Endothelial cell of umbilical vein (primary cell): ENCODE results near the gene RAB35. TPM values are rescaled to one million over a fixed set of nuclear protein-coding genes. Genes with fewer than 3 reads are reported as not detected.

Experiments
- BruUV-seq: library from RNA; stranded (reverse); fragments of 400-500 nt; replicated peaks from 2 replicates; lab custom pipeline; 2021; lab: Mats Ljungman, UMichigan
- CTCF ChIA-PET: fragments of 300-600, 350-600 bp; sonication (Branson Sonifier 250); formaldehyde crosslinking; loops from one replicate; lab custom pipeline; 2021; ENCODE audit warnings: antibody characterized with exemption, inconsistent platforms; lab: Charles Lee
- POLR2A ChIA-PET: fragments of 300-600, 350-600 bp; sonication (Branson Sonifier 250); formaldehyde crosslinking; loops from one replicate; lab custom pipeline; 2021; ENCODE audit warnings: antibody characterized with exemption, inconsistent platforms; lab: Charles Lee
- DNase-seq: peaks from one replicate; pipeline ENCODE4 v3.0.0-alpha.2; 2011; ENCODE audit warnings: low read depth, low spot score
- FAIRE-seq: peaks from 2 replicates; lab custom pipeline; 2011; peaks lifted over from hg19 to GRCh38; lab: Jason Lieb, UNC
- H2AFZ ChIP-seq: 2 replicates; pipeline ENCODE4 v1.6.0; 2012; ENCODE audit warnings: low read depth, low read length, control low read depth, inconsistent platforms
- H3K27ac ChIP-seq: 2 replicates; pipeline ENCODE4 v1.5.1; 2011; ENCODE audit warnings: low read depth, mild to moderate bottlenecking, control low read depth, low read length, moderate library complexity; ENCODE audit not compliant: insufficient read depth
- H3K27me3 ChIP-seq, 2 experiments: 2 replicates each; pipeline versions ENCODE4 v1.6.0 to v1.6.1; 2011; ENCODE audit warnings: low read length in 2 of 2, mixed read lengths in 1 of 2; ENCODE audit not compliant: control insufficient read depth in 2 of 2, insufficient read depth in 2 of 2
- H3K36me3 ChIP-seq, 2 experiments: 2 replicates in 1 of 2; 3 replicates in 1 of 2; pipeline ENCODE4 v1.5.1; 2011; ENCODE audit warnings: low read length in 2 of 2, mild to moderate bottlenecking in 1 of 2, moderate library complexity in 1 of 2; ENCODE audit not compliant: control insufficient read depth in 2 of 2, insufficient read depth in 2 of 2; ENCODE audit errors: extremely low read depth in 1 of 2
- H3K4me1 ChIP-seq: 3 replicates; pipeline ENCODE4 v1.5.1; 2011; ENCODE audit warnings: mild to moderate bottlenecking, low read length; ENCODE audit not compliant: control insufficient read depth, insufficient read depth; ENCODE audit errors: extremely low read depth
- H3K4me2 ChIP-seq: 2 replicates; pipeline ENCODE4 v1.6.1; 2011; ENCODE audit warnings: low read length, control low read depth, mixed read lengths; ENCODE audit not compliant: insufficient read depth
- H3K4me3 ChIP-seq, 3 experiments: fragments of 200-600 bp in 1 of 3; sonication (generic), shearing (Covaris generic) in 1 of 3; replicated peaks in 1 of 3; 2 replicates each; pipeline ENCODE4 v1.5.1; 2011 to 2016; ENCODE audit warnings: control low read depth in 3 of 3, low read length in 3 of 3, mild to moderate bottlenecking in 2 of 3, inconsistent platforms in 1 of 3, low read depth in 1 of 3, moderate library complexity in 1 of 3; ENCODE audit not compliant: insufficient read depth in 1 of 3
- H3K79me2 ChIP-seq: 2 replicates; pipeline ENCODE4 v1.6.0; 2012; ENCODE audit warnings: low read length, inconsistent platforms; ENCODE audit not compliant: control insufficient read depth, insufficient read depth
- H3K9ac ChIP-seq: replicated peaks from 2 replicates; pipeline ENCODE3; 2011; ENCODE audit warnings: low read length, control low read depth; ENCODE audit not compliant: insufficient read depth; ENCODE audit errors: extremely low read depth
- H3K9me1 ChIP-seq: replicated peaks from 3 replicates; pipeline ENCODE4 v1.6.0; 2011; ENCODE audit warnings: mild to moderate bottlenecking, low read length; ENCODE audit not compliant: control insufficient read depth, insufficient read depth; ENCODE audit errors: extremely low read depth
- H3K9me3 ChIP-seq: replicated peaks from 2 replicates; pipeline ENCODE4 v1.5.1; 2012; ENCODE audit warnings: low read length, inconsistent platforms; ENCODE audit not compliant: control insufficient read depth, insufficient read depth
- H4K20me1 ChIP-seq: replicated peaks from 2 replicates; pipeline ENCODE3; 2011; ENCODE audit warnings: mild to moderate bottlenecking, low read length; ENCODE audit not compliant: control insufficient read depth, insufficient read depth; ENCODE audit errors: extremely low read depth
- EZH2 ChIP-seq: IDR thresholded peaks from 2 replicates; pipeline ENCODE4 v1.6.1; 2012; ENCODE audit warnings: borderline replicate concordance, low read depth, mild to moderate bottlenecking, moderate library complexity, low read length, inconsistent platforms; ENCODE audit not compliant: severe bottlenecking
- FOS ChIP-seq: IDR thresholded peaks from 2 replicates; pipeline ENCODE4 v1.6.1; 2011; ENCODE audit warnings: mild to moderate bottlenecking, low read length, moderate library complexity, borderline replicate concordance; ENCODE audit not compliant: insufficient read depth
- GATA2 ChIP-seq: IDR thresholded peaks from 2 replicates; pipeline ENCODE4 v1.7.0; 2011; ENCODE audit warnings: low read depth, mild to moderate bottlenecking, moderate library complexity, mixed read lengths, low read length; ENCODE audit not compliant: insufficient read length, insufficient read depth
- JUN ChIP-seq: IDR thresholded peaks from 2 replicates; pipeline ENCODE4 v1.6.1; 2011; ENCODE audit warnings: borderline replicate concordance, low read depth; ENCODE audit not compliant: insufficient read length, insufficient read depth
- MYC ChIP-seq: IDR thresholded peaks from one replicate; pipeline ENCODE4 v1.6.1; 2011; ENCODE audit warnings: mild to moderate bottlenecking, low read depth, low read length
- POLR2A ChIP-seq: IDR thresholded peaks from 2 replicates; pipeline ENCODE4 v1.6.1; 2012; ENCODE audit warnings: low read depth, mild to moderate bottlenecking, control low read depth, low read length
- POLR2AphosphoS5 ChIP-seq: IDR thresholded peaks from 2 replicates; pipeline ENCODE4 v1.6.1; 2012; ENCODE audit warnings: low read depth, mild to moderate bottlenecking, control low read depth, low read length, moderate library complexity; ENCODE audit not compliant: insufficient read depth
- dilution Hi-C: fragments of 300-500 bp; cut with MboI; formaldehyde crosslinking; loops from one replicate; pipeline ENCODE4 v1.15.0; 2019; ENCODE audit warnings: low sequenced_read_pairs; ENCODE audit not compliant: extremely low pct_ligation_motif_present
- intact Hi-C: fragments of 100-400 bp; cut with micrococcal nuclease; formaldehyde crosslinking; loops from one replicate; pipeline ENCODE4 v1.10.0; 2022
- polyA plus RNA-seq, 4 experiments: library from polyadenylated mRNA; depleted of rRNA in 3 of 4; stranded (reverse) in 3 of 4; unstranded in 1 of 4; fragments of >200 nt; gene quantifications; 2 replicates each; pipeline versions ENCODE4 v1.2.1 to v1.2.3, GENCODE V29; 2011 to 2012; ENCODE audit warnings: missing spikeins in 1 of 4
- total RNA-seq: library from RNA; stranded (reverse); gene quantifications from 2 replicates; pipeline ENCODE4 v1.2.3, GENCODE V29; 2021
- TF ChIP-seq, protein P1 (sequence below), 2 donors: IDR thresholded peaks; 1 replicate in 1 of 2; 2 replicates in 1 of 2; pipeline ENCODE4 v1.5.1; 2011; ENCODE audit warnings: low read length in 2 of 2, mild to moderate bottlenecking in 2 of 2, moderate library complexity in 2 of 2, control low read depth in 1 of 2, inconsistent platforms in 1 of 2, low read depth in 1 of 2; ENCODE audit not compliant: insufficient read depth in 1 of 2; ENCODE audit errors: extremely low read depth in 1 of 2
- TF ChIP-seq, protein P2 (sequence below): IDR thresholded peaks from 2 replicates; pipeline ENCODE4 v1.6.1; 2011; ENCODE audit not compliant: insufficient read depth, insufficient read length

RAB35 gene
- total and polyA plus RNA-seq, 2 donors (not counting 3 experiments of a cell fraction or from before 2014, with no cell fraction given): 70.5 to 80.3 TPM

DNA sequence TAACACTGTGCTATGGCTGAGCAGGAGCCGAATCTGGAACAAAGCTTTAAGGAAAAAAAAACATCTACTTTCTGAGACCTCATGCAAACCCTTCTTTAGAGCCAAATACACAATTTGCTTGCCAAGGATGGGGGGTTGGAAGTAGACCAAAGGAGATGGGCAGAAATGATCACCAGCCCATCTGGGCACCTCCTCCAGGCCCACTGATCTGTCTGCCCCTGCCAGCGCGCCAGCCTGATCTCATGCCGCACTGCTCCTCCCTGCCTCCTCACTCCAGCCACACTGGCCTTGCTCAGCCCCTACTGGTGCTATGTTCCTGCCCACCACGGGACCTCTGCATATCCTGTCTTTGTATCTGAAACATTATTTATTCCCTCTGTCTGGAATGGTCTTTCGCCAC is 24.8 kb upstream of the RAB35 start:
- intact Hi-C loops (no loop called here), dilution Hi-C loops (no loop called here)
- Histone ChIP-seq H3K79me2 (no peaks in the 10 kb centered on the region), H4K20me1 (no peaks in the 10 kb centered on the region), H3K36me3 (peaks cover 21 to 64% of the 10 kb centered on the region in 2 experiments), H3K4me1 (no peaks in the 10 kb centered on the region), H3K27me3 (no peaks in the 10 kb centered on the region), H3K4me2 (no peak overlapping the region), H2AFZ (no peak overlapping the region), H3K27ac (no peak overlapping the region), H3K9me3 (no peaks in the 10 kb centered on the region), H3K9me1 (no peaks in the 10 kb centered on the region), H3K4me3 (no peak overlapping the region), H3K9ac (no peak overlapping the region)
- CTCF ChIA-PET: no interaction called here
- POLR2A ChIA-PET: no interaction called here
- FAIRE-seq: no peak
- BruUV-seq: no TSS peak
- DNase-seq: no peak
- no peak for TF ChIP-seq FOS
- TF ChIP-seq GATA2: no peak
- no peak for TF ChIP-seq EZH2
- TF ChIP-seq JUN: no peak
- no peak for TF ChIP-seq POLR2AphosphoS5
- TF ChIP-seq MYC: no peak
- TF ChIP-seq, protein P1, sequence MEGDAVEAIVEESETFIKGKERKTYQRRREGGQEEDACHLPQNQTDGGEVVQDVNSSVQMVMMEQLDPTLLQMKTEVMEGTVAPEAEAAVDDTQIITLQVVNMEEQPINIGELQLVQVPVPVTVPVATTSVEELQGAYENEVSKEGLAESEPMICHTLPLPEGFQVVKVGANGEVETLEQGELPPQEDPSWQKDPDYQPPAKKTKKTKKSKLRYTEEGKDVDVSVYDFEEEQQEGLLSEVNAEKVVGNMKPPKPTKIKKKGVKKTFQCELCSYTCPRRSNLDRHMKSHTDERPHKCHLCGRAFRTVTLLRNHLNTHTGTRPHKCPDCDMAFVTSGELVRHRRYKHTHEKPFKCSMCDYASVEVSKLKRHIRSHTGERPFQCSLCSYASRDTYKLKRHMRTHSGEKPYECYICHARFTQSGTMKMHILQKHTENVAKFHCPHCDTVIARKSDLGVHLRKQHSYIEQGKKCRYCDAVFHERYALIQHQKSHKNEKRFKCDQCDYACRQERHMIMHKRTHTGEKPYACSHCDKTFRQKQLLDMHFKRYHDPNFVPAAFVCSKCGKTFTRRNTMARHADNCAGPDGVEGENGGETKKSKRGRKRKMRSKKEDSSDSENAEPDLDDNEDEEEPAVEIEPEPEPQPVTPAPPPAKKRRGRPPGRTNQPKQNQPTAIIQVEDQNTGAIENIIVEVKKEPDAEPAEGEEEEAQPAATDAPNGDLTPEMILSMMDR (IDR thresholded peaks at IDR 0.05; ENCODE audit: extremely low read depth in 1 of 2, insufficient read depth in 1 of 2, low read depth in 1 of 2, low read length in 2 of 2): no peak
- TF ChIP-seq, protein P2, sequence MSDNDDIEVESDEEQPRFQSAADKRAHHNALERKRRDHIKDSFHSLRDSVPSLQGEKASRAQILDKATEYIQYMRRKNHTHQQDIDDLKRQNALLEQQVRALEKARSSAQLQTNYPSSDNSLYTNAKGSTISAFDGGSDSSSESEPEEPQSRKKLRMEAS: no peak
- TF ChIP-seq POLR2A: no peak
